DMS 273 treated with DMSO at 0.1 percent for 48 hours (cell line): ENCODE data around the gene THEMIS.

Experiments
- DNase-seq: peaks from one replicate; lab custom pipeline; 2025; lab: John Stamatoyannopoulos, UW

THEMIS gene

DNA sequence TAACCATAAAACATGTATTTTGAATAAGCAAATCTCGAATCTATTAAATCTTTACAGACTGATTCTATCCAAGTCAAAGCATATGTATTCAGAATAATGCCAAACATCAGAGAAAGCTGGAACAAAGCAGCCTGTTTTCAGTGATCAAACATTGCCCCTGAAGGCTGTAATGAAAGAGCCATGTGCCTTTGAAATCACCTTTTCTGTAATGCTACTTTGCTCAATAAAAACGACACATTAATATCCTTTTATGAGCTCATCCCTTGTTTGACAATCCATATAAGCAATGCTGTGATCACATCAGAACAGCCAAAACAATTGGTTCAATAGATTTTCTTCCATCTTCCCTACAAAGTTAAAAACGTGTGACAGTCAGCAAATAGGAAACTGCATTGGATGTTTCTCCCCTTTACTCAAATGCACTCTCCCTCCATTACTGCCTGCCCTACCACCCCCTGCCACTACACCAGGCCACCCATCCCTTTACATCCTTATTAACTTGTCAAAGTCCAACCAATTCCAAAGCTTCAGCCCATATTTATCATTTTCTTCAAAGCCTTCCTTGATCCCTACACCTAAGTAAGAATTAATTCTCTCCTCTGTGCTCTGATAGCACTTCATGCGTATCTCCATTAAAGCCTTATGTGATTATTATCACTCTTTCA is 42.0 kb downstream of the THEMIS start:
- DNase-seq: no peak

DNA sequence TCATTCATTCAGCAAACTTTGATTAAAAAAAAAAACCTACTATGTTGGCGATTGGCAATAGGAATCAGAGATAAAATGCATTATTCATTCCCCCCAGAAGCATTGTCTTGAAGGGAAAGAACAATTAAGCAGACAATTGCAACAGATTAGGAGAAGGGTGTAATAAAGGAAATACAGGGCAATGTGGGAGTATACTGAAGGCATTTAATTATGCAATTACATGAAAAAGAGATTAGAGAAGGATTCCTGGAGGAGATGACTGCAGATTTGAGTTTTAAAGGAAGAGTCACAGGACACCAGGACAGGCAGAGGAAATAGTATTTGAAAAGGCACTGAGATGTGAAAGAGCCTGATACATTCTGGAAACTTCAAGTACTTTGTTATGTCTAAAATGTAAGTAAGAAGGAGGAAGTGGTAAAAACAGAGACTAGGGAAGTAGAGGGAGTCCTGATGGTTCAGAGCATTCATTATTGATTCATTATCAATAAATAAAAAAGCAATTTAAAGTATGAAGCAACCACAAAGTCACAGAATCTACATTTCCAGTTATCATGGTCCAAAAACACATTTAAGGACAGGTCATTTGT is 43.7 kb downstream of the THEMIS start:
- no peak for DNase-seq

- no peak for DNase-seq
Observed at GRCh38 chr6:127855542-127856159, 45.2 kb downstream of the THEMIS start.

- DNase-seq: peak; percentile 1
Observed at GRCh38 chr6:127854009-127854408, 46.8 kb downstream of the THEMIS start.

GRCh38 chr6:127851197-127851596 is 49.7 kb downstream of the THEMIS start:
- DNase-seq: no peak

DNA sequence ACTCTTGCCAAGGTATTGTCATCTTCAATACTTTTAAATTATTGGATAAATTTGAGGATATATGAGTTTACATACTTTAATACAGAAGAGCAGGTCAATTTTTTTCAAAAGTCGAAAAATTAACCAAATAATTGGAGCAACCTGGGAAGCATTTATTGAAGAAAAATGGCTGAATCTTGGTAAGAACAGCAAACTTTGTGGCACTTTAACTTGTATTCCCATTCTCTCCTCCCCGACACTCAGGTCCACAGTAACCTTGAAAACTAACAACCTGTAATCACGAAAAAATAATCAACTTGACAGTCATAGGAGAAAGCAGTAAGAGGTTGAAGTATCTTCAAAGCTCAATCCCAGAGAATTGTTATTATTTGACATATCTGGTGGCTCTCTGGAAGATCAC is 55.6 kb downstream of the THEMIS start:
- DNase-seq: no peak

GRCh38 chr6:127844529-127844928 is 56.3 kb downstream of the THEMIS start:
- DNase-seq: no peak

GRCh38 chr6:127843582-127843981 is 57.3 kb downstream of the THEMIS start:
- no peak for DNase-seq

- no peak for DNase-seq
Observed at GRCh38 chr6:127842562-127842961, 58.3 kb downstream of the THEMIS start.

DNA sequence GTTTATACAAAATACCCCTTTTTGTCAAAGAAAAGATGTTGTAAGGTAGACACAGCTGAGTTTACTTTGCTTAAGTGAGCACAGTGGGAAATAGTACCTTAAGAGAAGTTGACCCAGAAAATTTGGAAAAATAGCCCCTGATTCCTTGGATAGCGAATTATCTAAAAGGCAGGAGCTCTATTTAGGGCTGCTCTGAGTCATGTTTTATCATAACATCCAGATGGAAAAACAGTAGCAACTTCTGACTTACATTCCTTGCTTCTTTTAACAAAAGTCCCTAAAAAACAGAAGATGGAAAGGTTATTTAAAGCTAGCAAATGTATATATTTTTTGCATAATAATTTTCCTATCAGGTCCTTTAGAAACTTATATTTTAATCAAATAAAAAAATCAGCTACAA is 59.0 kb downstream of the THEMIS start:
- no peak for DNase-seq

- no peak for DNase-seq
Observed at GRCh38 chr6:127834136-127834535, 66.7 kb downstream of the THEMIS start.

DNA sequence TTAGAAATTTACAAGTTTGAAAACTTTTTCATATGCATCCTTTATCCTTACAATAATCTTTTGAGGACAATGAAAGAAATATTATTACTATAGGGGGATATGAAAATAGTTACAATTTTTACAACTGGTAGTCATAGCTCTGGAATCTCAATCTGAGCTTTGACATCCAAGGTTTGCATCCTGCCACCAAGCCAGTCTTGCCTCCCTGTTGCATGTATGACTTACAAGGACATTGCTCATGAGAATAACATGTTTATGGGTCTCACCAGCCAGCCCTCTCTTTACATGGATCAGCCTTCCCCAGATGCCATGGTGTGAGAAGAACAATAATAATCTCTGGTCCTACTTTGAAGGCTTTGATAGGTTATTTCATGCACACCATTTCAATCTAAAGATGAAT is 67.5 kb downstream of the THEMIS start:
- no peak for DNase-seq

GRCh38 chr6:127832381-127832780 is 68.5 kb downstream of the THEMIS start:
- DNase-seq: no peak

DNA sequence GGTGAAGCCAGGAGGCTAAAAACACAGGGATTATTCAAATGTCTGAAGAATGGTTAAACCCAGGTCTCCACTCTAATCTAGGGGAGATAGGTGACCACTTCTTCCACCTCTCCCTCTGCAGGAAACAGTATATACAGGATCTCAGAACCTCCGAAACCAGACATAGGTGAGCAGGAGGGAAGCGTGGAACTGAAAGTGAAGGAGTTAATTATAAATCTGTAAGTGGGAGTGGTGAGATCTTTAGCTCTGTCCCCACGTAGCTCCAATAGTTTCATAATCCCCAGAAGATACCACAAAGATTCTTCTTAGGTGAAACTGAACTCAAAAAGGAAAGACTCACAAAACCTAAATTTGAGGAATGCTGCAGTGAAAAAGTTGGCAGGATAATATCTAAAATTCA is 76.8 kb downstream of the THEMIS start:
- no peak for DNase-seq

GRCh38 chr6:127821431-127821830 is 79.4 kb downstream of the THEMIS start:
- DNase-seq: no peak

DNA sequence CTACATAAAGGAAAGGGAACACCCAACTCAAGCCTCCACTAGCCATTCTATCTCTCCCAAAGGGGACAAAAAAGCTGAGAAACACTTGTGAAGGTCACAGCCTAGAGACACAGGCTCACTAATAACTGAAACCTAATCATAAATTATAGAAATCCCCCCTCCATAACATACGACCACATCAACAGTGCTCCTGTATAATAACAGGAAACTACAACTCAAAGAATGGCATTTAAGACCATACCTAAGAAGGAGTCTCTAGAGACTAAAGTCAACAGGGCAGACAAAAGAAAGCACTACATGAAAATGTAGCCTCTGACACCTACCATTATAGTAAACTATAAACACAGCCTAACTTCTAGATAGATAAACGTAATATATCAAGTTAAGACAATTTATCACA is 82.7 kb downstream of the THEMIS start:
- no peak for DNase-seq

GRCh38 chr6:127816643-127817042 is 84.2 kb downstream of the THEMIS start:
- DNase-seq: no peak

DNA sequence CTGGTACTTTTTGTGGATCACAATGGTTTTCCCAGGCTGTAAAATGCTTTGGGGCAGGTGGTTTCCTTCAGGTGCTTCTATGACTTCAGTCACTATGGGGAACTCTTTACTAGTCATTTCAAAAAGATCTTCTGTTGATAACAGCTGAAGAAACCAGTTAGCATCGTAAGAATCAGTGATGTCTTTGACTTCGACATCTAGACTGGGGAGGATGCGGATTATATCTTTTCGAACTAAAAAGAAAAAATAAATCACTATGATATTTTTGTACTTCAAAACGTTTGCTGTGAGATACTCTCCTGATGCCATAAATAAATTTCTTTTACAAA is 87.2 kb downstream of the THEMIS start:
- no peak for DNase-seq

- no peak for DNase-seq
Observed at GRCh38 chr6:127812985-127813698, 87.7 kb downstream of the THEMIS start.

DNA sequence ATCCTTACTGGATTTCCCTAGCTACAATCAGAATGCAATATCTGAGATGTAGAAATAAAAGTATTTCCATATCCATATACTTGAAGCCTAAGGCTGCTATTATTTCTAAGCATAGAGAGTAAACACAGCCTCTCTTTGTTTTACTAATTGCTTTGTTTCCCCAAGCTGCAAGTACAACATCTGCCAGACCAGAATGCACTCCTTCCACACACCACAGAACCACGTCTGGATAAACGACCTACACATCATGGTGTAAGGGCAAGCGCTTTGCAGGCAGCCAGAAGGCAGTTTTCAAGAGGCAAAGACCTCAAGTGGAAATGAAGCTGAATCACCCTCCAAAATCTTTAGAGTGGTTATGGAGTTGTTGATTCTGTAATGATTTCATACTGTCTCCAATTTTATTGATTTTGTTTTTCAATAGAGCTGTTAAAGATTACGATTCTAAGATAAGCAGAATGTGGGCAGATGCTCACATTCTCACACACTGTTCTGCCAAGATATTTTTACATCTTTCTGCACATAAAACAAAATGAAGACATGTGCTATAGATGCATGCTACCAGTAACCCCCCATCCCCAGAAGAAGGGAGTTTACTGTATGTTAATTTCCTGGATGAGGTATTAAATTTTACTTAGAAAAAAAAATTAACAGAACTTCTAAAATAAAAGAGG is 88.8 kb downstream of the THEMIS start:
- DNase-seq: no peak

DNA sequence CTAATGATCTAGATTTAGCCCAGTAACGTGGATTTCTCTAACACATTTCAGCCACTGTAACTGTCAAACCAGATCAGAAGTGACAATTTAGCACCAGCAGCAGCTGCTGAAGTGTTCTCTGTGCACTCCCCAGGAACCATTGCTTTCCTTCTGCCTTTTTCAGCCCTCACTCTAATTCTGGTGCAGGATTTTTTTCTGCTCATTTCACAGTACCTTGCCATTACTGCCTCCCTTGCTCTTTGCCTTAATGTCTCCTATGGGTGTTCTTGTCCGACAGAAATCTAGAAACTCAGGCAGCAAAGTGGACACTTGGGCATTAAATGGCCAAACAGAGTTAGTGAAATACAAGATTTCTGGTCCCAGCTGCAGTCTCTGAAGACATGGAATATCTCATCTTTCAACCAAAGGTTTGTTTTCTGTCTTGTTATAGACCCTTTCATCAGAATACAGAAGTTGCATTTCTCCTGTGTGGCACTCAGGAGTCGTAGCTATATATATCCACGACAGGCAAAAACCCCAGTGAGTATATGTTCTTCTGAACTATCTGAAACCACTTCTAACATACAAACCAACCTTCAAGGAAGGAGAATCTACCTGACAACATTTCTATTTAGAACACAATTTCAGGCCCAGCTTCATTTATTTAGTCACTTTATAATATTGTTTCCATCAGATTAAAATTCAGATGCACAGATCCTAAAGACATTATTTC is 92.9 kb downstream of the THEMIS start:
- no peak for DNase-seq

DNA sequence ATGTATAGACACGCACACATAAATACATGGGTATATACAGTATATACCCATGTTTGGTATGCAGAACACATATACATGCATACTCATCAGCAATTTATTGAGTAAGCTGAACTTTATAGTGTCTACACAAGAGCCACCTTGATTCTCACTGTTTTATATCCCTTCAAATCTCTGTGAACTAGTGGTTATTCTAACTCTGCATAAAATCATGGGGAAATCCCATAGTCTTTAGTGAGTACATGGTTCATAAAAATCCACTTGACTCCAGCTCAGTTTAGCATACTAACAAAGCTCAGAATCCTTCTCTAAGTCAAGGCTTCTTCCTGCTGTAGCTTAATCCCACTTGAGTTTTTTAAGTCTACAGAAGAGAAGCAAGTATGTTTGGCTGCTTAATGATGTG is 104.1 kb downstream of the THEMIS start:
- DNase-seq: no peak
